PFSK-1 (cell line): ENCODE measurements around the gene LDB3.

Experiments
- FOXP2 ChIP-seq: optimal IDR thresholded peaks from 2 replicates; pipeline ENCODE3; 2011; ENCODE audit warnings: borderline replicate concordance, control low read depth, inconsistent platforms; ENCODE audit not compliant: insufficient read depth; ENCODE audit errors: extremely low read length, extremely low read depth
- POLR2AphosphoS5 ChIP-seq: IDR thresholded peaks from 2 replicates; pipeline ENCODE4 v1.6.1; 2012; ENCODE audit warnings: low read depth, mild to moderate bottlenecking, control low read depth, low read length, moderate library complexity
- SIN3A ChIP-seq: IDR thresholded peaks from 2 replicates; pipeline ENCODE4 v1.6.1; 2012; ENCODE audit warnings: mild to moderate bottlenecking, low read length, moderate library complexity, borderline replicate concordance; ENCODE audit not compliant: insufficient read depth
- TAF1 ChIP-seq: IDR thresholded peaks from 2 replicates; pipeline ENCODE4 v1.6.1; 2012; ENCODE audit warnings: low read length, control low read depth, borderline replicate concordance; ENCODE audit not compliant: insufficient read depth
- TF ChIP-seq, protein P1 (sequence below), 2 experiments: IDR thresholded peaks; 2 replicates each; pipeline versions ENCODE4 v1.6.1 to v1.8.0; 2011 to 2012; ENCODE audit warnings: low read depth in 2 of 2, low read length in 2 of 2, control low read depth in 1 of 2, inconsistent platforms in 1 of 2, mild to moderate bottlenecking in 1 of 2, moderate library complexity in 1 of 2; ENCODE audit not compliant: insufficient read depth in 1 of 2

LDB3 gene

DNA sequence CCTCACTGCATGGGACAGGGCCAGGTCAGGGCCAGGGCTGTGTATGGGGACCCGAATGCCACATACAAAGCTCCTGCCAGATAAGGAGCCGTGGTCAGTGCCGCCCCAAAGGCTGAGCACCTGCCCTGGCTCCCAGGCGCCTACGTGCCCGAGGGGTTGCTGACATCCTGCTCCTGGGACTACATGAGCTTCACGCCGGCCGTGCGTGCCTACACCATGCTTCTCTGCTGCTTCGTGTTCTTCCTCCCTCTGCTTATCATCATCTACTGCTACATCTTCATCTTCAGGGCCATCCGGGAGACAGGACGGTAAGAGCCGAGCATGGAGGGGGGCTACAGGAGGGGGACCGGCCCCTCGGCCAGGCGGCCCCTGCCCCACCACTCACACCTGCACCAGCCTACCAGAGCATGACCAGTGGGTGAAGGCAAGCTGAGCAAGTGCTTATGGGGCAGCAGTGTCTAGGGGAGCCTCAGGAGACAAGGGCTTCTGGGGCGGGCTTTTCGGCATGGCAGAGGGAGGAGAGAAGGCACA, 9.1 kb upstream of the LDB3 start:
- TF ChIP-seq, protein P1, sequence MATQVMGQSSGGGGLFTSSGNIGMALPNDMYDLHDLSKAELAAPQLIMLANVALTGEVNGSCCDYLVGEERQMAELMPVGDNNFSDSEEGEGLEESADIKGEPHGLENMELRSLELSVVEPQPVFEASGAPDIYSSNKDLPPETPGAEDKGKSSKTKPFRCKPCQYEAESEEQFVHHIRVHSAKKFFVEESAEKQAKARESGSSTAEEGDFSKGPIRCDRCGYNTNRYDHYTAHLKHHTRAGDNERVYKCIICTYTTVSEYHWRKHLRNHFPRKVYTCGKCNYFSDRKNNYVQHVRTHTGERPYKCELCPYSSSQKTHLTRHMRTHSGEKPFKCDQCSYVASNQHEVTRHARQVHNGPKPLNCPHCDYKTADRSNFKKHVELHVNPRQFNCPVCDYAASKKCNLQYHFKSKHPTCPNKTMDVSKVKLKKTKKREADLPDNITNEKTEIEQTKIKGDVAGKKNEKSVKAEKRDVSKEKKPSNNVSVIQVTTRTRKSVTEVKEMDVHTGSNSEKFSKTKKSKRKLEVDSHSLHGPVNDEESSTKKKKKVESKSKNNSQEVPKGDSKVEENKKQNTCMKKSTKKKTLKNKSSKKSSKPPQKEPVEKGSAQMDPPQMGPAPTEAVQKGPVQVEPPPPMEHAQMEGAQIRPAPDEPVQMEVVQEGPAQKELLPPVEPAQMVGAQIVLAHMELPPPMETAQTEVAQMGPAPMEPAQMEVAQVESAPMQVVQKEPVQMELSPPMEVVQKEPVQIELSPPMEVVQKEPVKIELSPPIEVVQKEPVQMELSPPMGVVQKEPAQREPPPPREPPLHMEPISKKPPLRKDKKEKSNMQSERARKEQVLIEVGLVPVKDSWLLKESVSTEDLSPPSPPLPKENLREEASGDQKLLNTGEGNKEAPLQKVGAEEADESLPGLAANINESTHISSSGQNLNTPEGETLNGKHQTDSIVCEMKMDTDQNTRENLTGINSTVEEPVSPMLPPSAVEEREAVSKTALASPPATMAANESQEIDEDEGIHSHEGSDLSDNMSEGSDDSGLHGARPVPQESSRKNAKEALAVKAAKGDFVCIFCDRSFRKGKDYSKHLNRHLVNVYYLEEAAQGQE (IDR thresholded peaks at IDR 0.05; ENCODE audit: insufficient read depth in 1 of 2, low read depth in 2 of 2, low read length in 2 of 2): no peak

DNA sequence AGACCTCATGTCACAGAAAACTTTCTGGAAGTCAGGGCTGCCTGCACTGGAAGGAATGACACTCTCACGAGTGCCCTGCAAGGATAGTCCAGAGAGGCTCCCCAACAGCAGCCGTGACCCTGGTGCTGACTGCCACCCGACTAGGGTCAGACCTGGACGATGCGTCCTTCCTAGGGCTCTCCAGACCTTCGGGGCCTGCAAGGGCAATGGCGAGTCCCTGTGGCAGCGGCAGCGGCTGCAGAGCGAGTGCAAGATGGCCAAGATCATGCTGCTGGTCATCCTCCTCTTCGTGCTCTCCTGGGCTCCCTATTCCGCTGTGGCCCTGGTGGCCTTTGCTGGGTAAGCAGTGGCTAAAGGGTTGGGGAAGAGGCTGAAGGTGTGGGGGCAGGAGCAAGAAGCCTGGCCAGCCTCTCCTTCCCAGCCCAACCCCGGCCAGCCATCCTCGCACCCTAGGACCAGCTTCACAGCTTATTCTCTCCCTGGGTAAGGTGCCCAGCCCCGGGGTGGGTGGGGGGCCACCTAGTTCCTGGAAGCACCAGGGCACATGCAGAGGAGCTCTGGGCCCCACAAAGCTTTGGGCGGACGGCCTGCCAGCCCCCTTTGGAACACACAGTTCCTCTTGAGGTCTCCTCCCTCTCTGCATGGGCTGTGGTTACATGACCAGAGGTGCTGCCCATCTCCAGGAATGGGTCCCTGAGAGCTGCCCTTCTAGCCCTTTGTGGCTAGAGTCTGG, 8.4 kb upstream of the LDB3 start:
- no peak for TF ChIP-seq POLR2AphosphoS5
- no peak for TF ChIP-seq FOXP2
- TF ChIP-seq SIN3A: no peak
- TF ChIP-seq, protein P1 (IDR thresholded peaks at IDR 0.05; ENCODE audit: insufficient read depth in 1 of 2, low read depth in 2 of 2, low read length in 2 of 2): no peak
- TF ChIP-seq TAF1: no peak

DNA sequence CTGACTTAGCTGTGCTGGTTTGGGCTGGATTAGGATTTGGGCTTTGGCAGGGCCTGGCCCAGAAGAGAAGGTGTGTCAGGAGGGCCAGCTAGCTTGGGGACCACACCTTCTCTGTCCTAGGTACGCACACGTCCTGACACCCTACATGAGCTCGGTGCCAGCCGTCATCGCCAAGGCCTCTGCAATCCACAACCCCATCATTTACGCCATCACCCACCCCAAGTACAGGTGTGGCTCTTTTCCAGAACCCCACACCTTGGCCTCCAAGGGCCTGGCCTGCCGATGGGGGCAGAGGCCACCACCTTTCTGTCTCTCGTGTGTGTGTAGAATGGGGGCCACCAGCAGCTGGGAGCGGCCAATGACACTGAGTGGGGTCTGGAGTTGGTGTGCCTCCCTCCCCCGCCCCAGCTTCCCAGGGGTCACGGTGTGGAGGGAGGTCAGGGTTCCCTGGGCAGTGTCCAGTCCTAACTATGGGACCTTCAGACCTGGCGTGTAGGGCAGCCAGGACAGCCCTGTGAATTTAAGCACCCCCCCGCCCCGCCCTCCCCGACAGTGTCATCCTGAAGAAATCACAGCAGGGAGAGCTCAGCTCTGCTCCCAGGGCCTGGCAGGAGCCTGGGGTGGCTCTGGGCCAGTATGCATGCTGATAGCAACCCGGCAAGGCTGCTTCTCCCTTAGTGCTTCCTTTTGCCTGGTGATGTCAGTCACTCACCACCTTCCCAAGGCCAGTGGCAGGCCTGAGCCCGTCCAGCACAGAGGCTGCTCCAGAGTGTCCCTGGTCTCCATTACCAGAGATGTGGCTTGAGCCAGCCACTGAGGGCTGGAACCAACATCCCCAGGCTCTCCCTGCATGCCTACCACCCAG, 6.9 kb upstream of the LDB3 start:
- TF ChIP-seq SIN3A (no peak), FOXP2 (no peak)

DNA sequence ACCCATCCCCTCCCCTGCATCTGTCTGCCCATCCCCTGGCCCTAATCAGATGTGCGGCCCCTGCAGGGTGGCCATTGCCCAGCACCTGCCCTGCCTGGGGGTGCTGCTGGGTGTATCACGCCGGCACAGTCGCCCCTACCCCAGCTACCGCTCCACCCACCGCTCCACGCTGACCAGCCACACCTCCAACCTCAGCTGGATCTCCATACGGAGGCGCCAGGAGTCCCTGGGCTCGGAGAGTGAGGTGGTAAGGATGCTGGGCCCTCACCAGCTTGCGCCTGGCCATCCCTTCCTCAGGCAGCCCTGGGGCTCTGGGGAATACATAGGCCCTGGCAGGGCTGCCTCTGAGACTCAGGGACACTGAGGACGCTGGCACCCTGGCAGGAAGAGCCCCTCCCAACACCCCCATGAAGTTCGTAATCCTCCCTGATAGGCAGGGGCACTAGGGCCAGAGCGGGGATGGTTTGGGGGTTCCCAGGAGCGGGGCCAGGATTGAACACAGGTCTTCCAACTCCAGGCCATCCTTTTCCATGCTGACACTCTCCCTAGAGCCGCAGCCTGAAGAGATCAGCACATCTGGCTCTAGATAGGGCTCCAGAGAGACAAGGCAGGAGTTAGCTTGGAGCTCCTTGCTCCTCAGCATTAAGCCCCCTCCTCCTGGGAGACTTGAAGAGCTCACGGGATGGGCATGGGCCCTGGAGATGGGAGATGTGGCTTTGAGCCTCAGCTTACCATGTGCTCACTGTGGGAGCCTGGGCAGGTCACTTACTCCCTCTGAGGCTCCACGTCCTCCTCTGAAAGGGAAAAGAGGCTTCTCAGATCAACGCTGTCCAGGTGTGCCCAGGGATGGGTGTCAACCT, 5.9 kb upstream of the LDB3 start:
- TF ChIP-seq SIN3A (no peak), POLR2AphosphoS5 (no peak), TAF1 (no peak), FOXP2 (no peak)
- TF ChIP-seq, protein P1 (IDR thresholded peaks at IDR 0.05; ENCODE audit: insufficient read depth in 1 of 2, low read depth in 2 of 2, low read length in 2 of 2): no peak

DNA sequence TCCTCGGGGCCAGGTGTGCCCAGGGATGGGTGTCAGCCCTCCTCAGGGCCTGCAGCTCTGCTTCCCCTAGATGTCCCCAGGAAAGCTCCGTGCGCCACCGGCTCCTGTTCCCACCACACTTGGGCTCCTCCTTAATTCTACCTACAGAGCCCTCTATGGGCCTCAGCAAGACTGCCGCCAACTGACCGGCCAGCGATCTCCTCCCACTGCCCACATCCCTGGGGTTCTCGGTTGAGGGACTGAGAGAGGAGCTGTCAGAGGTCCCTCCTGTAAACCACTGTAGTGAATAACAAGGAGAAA, 5.3 kb upstream of the LDB3 start:
- TF ChIP-seq, protein P1 (IDR thresholded peaks at IDR 0.05; ENCODE audit: insufficient read depth in 1 of 2, low read depth in 2 of 2, low read length in 2 of 2): no peak
- TF ChIP-seq TAF1 (no peak), POLR2AphosphoS5 (no peak), SIN3A (no peak)
